HCT116 (cell line): ENCODE measurements around the gene MAIP1. TPM values are rescaled to one million over a fixed set of nuclear protein-coding genes. Genes with fewer than 3 reads are reported as not detected.

Source experiments
- ATAC-seq: fragments of 200-7000 bp; cut with Tn5 transposase; 2 replicates; pipeline ENCODE4 v1.9.1; 2020; ENCODE audit warnings: mild to moderate bottlenecking, moderate library complexity
- BruUV-seq: library from RNA; stranded (reverse); fragments of 400-500 nt; replicated peaks from 2 replicates; lab custom pipeline; 2021; lab: Mats Ljungman, UMichigan
- CTCF ChIA-PET: fragments of 300-600 bp; sonication (Branson Sonifier 250); formaldehyde crosslinking; loops from one replicate; lab custom pipeline; 2021; ENCODE audit warnings: antibody characterized with exemption; lab: Charles Lee
- POLR2A ChIA-PET: fragments of 300-600, 350-600 bp; sonication (Branson Sonifier 250); formaldehyde crosslinking; loops from one replicate; lab custom pipeline; 2021; ENCODE audit warnings: antibody characterized with exemption; lab: Charles Lee
- RAD21 ChIA-PET, 2 experiments: fragments of 300-600 bp; sonication (Branson Sonifier 250); formaldehyde crosslinking; loops; one replicate each; lab custom pipeline; 2023; ENCODE audit warnings: low total read pairs in 2 of 2; ENCODE audit not compliant: uncharacterized antibody in 2 of 2, unreplicated experiment in 2 of 2, low non-redundant PET in 1 of 2; lab: Charles Lee
- DNase-seq: peaks from one replicate; pipeline ENCODE4 v3.0.0-alpha.2; 2010; ENCODE audit warnings: low read depth, low spot score
- H2AFZ ChIP-seq: fragments of 200-600 bp; shearing (Covaris generic), sonication (generic); 2 replicates; pipeline ENCODE4 v1.6.1; 2017; ENCODE audit warnings: low read depth, mixed run types, mixed read lengths, antibody characterized with exemption, low read length; ENCODE audit not compliant: poor library complexity, severe bottlenecking
- H3K27ac ChIP-seq: 2 replicates; pipeline ENCODE4 v1.5.1; 2012; ENCODE audit warnings: low read depth, low read length
- H3K27me3 ChIP-seq: fragments of 200-600 bp; sonication (generic); 2 replicates; pipeline ENCODE4 v1.6.1; 2016; ENCODE audit warnings: mixed run types, low read length, mixed read lengths; ENCODE audit not compliant: insufficient read depth
- H3K36me3 ChIP-seq, 2 experiments: fragments of 200-500 bp in 1 of 2; fragments of 200-600 bp in 1 of 2; sonication (Bioruptor generic) in 1 of 2; sonication (generic) in 1 of 2; 2 replicates each; pipeline versions ENCODE4 v1.5.1 to v1.6.1; 2014 to 2016; ENCODE audit warnings: low read length in 2 of 2, inconsistent platforms in 1 of 2, mixed read lengths in 1 of 2, mixed run types in 1 of 2; ENCODE audit not compliant: insufficient read depth in 2 of 2, control insufficient read depth in 1 of 2
- H3K4me1 ChIP-seq, 2 experiments: fragments of 200-600 bp in 1 of 2; sonication (generic) in 1 of 2; 2 replicates each; pipeline versions ENCODE4 v1.5.1 to v1.6.1; 2012 to 2017; ENCODE audit warnings: low read length in 2 of 2, inconsistent platforms in 1 of 2, mild to moderate bottlenecking in 1 of 2, mixed read lengths in 1 of 2, mixed run types in 1 of 2, moderate library complexity in 1 of 2; ENCODE audit not compliant: insufficient read depth in 2 of 2, control insufficient read depth in 1 of 2
- H3K4me2 ChIP-seq: fragments of 200-600 bp; sonication (generic); 2 replicates; pipeline ENCODE4 v1.6.1; 2017; ENCODE audit warnings: mixed run types, low read length, mixed read lengths
- H3K4me3 ChIP-seq, 2 experiments: fragments of 200-600 bp in 1 of 2; sonication (generic) in 1 of 2; replicated peaks in 1 of 2; 2 replicates each; pipeline ENCODE4 v1.5.1; 2011 to 2016; ENCODE audit warnings: low read length in 2 of 2, control low read depth in 1 of 2, low read depth in 1 of 2, mild to moderate bottlenecking in 1 of 2, mixed read lengths in 1 of 2, mixed run types in 1 of 2
- H3K79me2 ChIP-seq: fragments of 200-600 bp; sonication (generic); 2 replicates; pipeline ENCODE4 v1.6.1; 2017; ENCODE audit warnings: mild to moderate bottlenecking, mixed run types, low read length, moderate library complexity, mixed read lengths; ENCODE audit not compliant: insufficient read depth
- H3K9ac ChIP-seq: fragments of 200-600 bp; sonication (generic); 2 replicates; pipeline ENCODE4 v1.6.1; 2016; ENCODE audit warnings: low read length, mixed read lengths
- H3K9me2 ChIP-seq: fragments of 200-600 bp; sonication (generic), shearing (Covaris generic); 2 replicates; pipeline ENCODE4 v1.6.1; 2017; ENCODE audit warnings: mixed run types, mild to moderate bottlenecking, moderate library complexity; ENCODE audit not compliant: insufficient read depth
- H3K9me3 ChIP-seq, 2 experiments: fragments of 200-500 bp in 1 of 2; fragments of 200-600 bp in 1 of 2; sonication (Bioruptor generic) in 1 of 2; sonication (generic) in 1 of 2; 2 replicates each; pipeline ENCODE4 v1.6.1; 2014 to 2017; ENCODE audit warnings: low read length in 2 of 2, mixed read lengths in 2 of 2, inconsistent platforms in 1 of 2, low read depth in 1 of 2, mild to moderate bottlenecking in 1 of 2, mixed run types in 1 of 2, moderate library complexity in 1 of 2; ENCODE audit not compliant: control insufficient read depth in 1 of 2, insufficient read depth in 1 of 2
- H4K20me1 ChIP-seq: fragments of 200-600 bp; sonication (generic), shearing (Covaris generic); 2 replicates; pipeline ENCODE4 v1.6.1; 2017; ENCODE audit warnings: mixed run types, mild to moderate bottlenecking, moderate library complexity; ENCODE audit not compliant: insufficient read depth
- ATF3 ChIP-seq: IDR thresholded peaks from 2 replicates; pipeline ENCODE4 v1.6.1; 2012
- CBX3 ChIP-seq: IDR thresholded peaks from 2 replicates; pipeline ENCODE4 v1.6.1; 2012; ENCODE audit warnings: low read depth
- CEBPB ChIP-seq: IDR thresholded peaks from 2 replicates; pipeline ENCODE4 v1.6.1; 2012; ENCODE audit warnings: low read depth
- CTCF ChIP-seq, 3 experiments: fragments of 200-600 bp in 1 of 3; sonication (generic) in 1 of 3; IDR thresholded peaks in 2 of 3; conservative IDR thresholded peaks in 1 of 3; 2 replicates each; pipeline ENCODE4 v1.5.1; 2012 to 2017; ENCODE audit warnings: low read depth in 2 of 3, low read length in 2 of 3, antibody characterized with exemption in 1 of 3, borderline replicate concordance in 1 of 3, control low read depth in 1 of 3, mild to moderate bottlenecking in 1 of 3, mixed read lengths in 1 of 3, mixed run types in 1 of 3, moderate library complexity in 1 of 3; ENCODE audit not compliant: insufficient read depth in 1 of 3
- EGR1 ChIP-seq: IDR thresholded peaks from 2 replicates; pipeline ENCODE4 v1.6.1; 2012; ENCODE audit warnings: low read depth
- ELF1 ChIP-seq: IDR thresholded peaks from 2 replicates; pipeline ENCODE4 v1.6.1; 2012; ENCODE audit warnings: low read depth, borderline replicate concordance
- EZH2 ChIP-seq: fragments of 200-600 bp; sonication (generic); IDR thresholded peaks from 2 replicates; pipeline ENCODE4 v1.6.1; 2017; ENCODE audit warnings: antibody characterized with exemption, mixed run types
- JUND ChIP-seq: IDR thresholded peaks from 2 replicates; pipeline ENCODE4 v1.6.1; 2012
- POLR2AphosphoS5 ChIP-seq: IDR thresholded peaks from 2 replicates; pipeline ENCODE4 v1.6.1; 2011; ENCODE audit warnings: mild to moderate bottlenecking, low read depth, low read length, moderate library complexity
- RAD21 ChIP-seq: IDR thresholded peaks from 2 replicates; pipeline ENCODE4 v1.6.1; 2012; ENCODE audit warnings: low read depth, mild to moderate bottlenecking
- SIN3A ChIP-seq: IDR thresholded peaks from 2 replicates; pipeline ENCODE4 v1.6.1; 2012; ENCODE audit warnings: low read depth
- SRF ChIP-seq: IDR thresholded peaks from 2 replicates; pipeline ENCODE4 v1.6.1; 2012; ENCODE audit warnings: low read depth
- TCF7L2 ChIP-seq: IDR thresholded peaks from 2 replicates; pipeline ENCODE4 v1.7.0; 2011; ENCODE audit warnings: borderline replicate concordance, inconsistent platforms; ENCODE audit not compliant: insufficient read depth, insufficient read length; ENCODE audit errors: extremely low read depth
- ZBTB33 ChIP-seq: IDR thresholded peaks from 2 replicates; pipeline ENCODE4 v1.6.1; 2011; ENCODE audit warnings: mild to moderate bottlenecking, low read length, moderate library complexity; ENCODE audit not compliant: insufficient replicate concordance; ENCODE audit errors: extremely low read depth
- ZFX ChIP-seq: fragments of 450-650 bp; IDR thresholded peaks from 2 replicates; pipeline ENCODE4 v1.6.1; 2017
- intact Hi-C: fragments of 100-400 bp; cut with micrococcal nuclease; formaldehyde crosslinking; loops from 2 replicates; pipeline ENCODE4 v1.10.0; 2022
- total RNA-seq: library from RNA; stranded (reverse); gene quantifications from one replicate; pipeline ENCODE4 v1.2.1, GENCODE V29; 2021; ENCODE audit not compliant: unreplicated experiment

The MAIP1 gene
- total RNA-seq, 1 experiment from 2014 or later, result 32.5 TPM

GRCh38 chr2:199994371-199994770, 39.0 kb downstream of the MAIP1 start:
- ATAC-seq, result no peak
- ChIA-PET RAD21 (no interaction called here), POLR2A (no interaction called here)
- no peaks in the 10 kb centered on the region for H3K4me1 ChIP-seq
- H3K9me3 ChIP-seq, result no peaks in the 10 kb centered on the region; a peak in 1 of 4 replicates
- no peaks in the 10 kb centered on the region for H3K79me2 ChIP-seq
- no peaks in the 10 kb centered on the region for H3K36me3 ChIP-seq
- intact Hi-C loops, result no loop called here
- no peaks in the 10 kb centered on the region for H3K9me2 ChIP-seq
- H3K4me2 ChIP-seq, result no peak overlapping the region
- H3K27me3 ChIP-seq, result no peaks in the 10 kb centered on the region
- H3K9ac ChIP-seq, result no peak overlapping the region
- TF ChIP-seq CTCF (IDR thresholded peaks at IDR 0.05 in 2 of 3, conservative IDR thresholded peaks at IDR 0.05 in 1 of 3; ENCODE audit: borderline replicate concordance in 1 of 3, insufficient read depth in 1 of 3, low read depth in 2 of 3, low read length in 2 of 3), result no peak
- TF ChIP-seq SIN3A, result no peak
- TF ChIP-seq ELF1, result no peak
- no peak for TF ChIP-seq RAD21
- TF ChIP-seq SRF, result no peak
- TF ChIP-seq CBX3, result no peak
- TF ChIP-seq EZH2, result no peak
- no peak for TF ChIP-seq POLR2AphosphoS5
- no peak for TF ChIP-seq JUND
- TF ChIP-seq, all 23 proteins: peak for 0
- Histone ChIP-seq H3K27ac (no peak overlapping the region), H3K4me3 (no peak overlapping the region), H2AFZ (no peak overlapping the region), H4K20me1 (no peaks in the 10 kb centered on the region)
- no TSS peak for BruUV-seq
- DNase-seq, result no peak
- CTCF ChIA-PET, result interaction anchor here (2.3 kb wide), 1 partner anchor 9 kb away, joined by 9 read pairs; no protein-coding TSS in a partner anchor

GRCh38 chr2:199994896-199995295, 39.5 kb downstream of the MAIP1 start:
- H2AFZ ChIP-seq, result no peak overlapping the region
- ChIA-PET POLR2A (no interaction called here), CTCF (interaction anchor here (2.3 kb wide), 1 partner anchor 10 kb away, joined by 9 read pairs; no protein-coding TSS in a partner anchor), RAD21 (no interaction called here)
- H3K4me1 ChIP-seq, result no peaks in the 10 kb centered on the region
- ATAC-seq (no peak), DNase-seq (no peak)
- no peak overlapping the region for H3K27ac ChIP-seq
- H3K9me3 ChIP-seq, result no peaks in the 10 kb centered on the region; a peak in 1 of 4 replicates
- H3K9me2 ChIP-seq, result no peaks in the 10 kb centered on the region
- H3K79me2 ChIP-seq, result no peaks in the 10 kb centered on the region
- no peaks in the 10 kb centered on the region for H3K36me3 ChIP-seq
- no peak overlapping the region for H3K4me2 ChIP-seq
- no peaks in the 10 kb centered on the region for H3K27me3 ChIP-seq
- BruUV-seq, result no TSS peak
- intact Hi-C loops, result no loop called here
- H3K4me3 ChIP-seq, result no peak overlapping the region
- H3K9ac ChIP-seq, result no peak overlapping the region
- no peaks in the 10 kb centered on the region for H4K20me1 ChIP-seq
- TF ChIP-seq TCF7L2 (no peak), ZBTB33 (no peak), SRF (no peak), EGR1 (no peak), ATF3 (no peak), RAD21 (no peak), CEBPB (no peak), ZFX (no peak), CBX3 (no peak)
